Ramos (cell line): Measurements from ENCODE around the gene NOM1.

Experiments
- in situ Hi-C: fragments of 300-500 bp; cut with MboI; formaldehyde crosslinking; loops from one replicate; pipeline ENCODE4 v1.14.3; 2022; ENCODE audit warnings: low sequenced_read_pairs; ENCODE audit not compliant: unreplicated experiment

NOM1 gene

DNA sequence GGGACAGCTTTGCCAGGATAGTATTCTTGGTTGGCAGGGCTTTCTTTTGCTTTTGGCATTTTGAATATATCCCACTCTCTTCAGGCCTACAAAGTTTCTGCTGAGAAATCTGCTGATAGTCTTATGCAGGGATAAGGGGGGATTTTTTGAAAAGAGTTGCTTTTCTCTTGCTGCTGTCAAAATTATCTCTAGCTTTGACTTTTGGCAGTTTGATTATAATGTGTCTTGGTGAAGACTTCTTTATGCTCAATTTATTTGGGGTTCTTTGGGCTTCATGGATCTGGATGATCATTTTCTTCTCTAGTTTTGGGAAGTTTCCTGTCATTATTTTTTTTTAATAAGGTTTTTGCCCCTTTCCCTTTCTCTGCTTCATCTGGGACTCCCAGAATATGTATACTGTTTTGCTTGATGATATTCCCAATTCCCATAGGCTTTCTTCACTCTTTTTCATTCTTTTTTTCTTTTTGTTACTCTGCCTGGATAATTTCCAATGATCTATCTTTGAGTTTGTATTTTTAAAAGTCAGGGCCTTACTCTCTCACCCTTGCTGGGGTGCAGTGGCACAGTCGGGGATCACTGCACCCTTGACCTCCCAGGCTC, 29.6 kb downstream of the NOM1 start:
- in situ Hi-C loops: no loop called here

DNA sequence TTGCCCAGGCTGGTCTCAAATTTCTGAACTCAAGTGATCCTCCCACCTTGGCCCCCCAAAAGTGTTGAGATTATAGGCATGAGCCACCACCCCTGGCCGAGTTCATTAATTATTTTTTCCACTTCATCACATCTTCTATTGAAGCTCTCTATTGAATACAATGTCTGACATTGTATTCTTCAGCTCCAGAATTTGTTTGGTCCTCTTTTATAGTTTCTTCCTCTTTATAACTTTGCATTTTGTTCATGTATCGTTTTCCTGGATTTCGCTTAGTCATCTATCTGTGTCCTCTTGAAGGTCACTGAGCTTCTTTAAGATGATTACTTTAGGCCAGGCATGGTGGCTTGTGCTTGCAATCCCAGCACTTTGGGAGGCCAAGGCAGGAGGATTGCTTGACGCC, 30.2 kb downstream of the NOM1 start:
- in situ Hi-C loops: no loop called here

- in situ Hi-C loops: no loop called here
These were observed 34.8 kb downstream of the NOM1 start for GRCh38 chr7:156984174-156984891.

GRCh38 chr7:156985101-156985992, 35.8 kb downstream of the NOM1 start:
- in situ Hi-C loops: no loop called here

DNA sequence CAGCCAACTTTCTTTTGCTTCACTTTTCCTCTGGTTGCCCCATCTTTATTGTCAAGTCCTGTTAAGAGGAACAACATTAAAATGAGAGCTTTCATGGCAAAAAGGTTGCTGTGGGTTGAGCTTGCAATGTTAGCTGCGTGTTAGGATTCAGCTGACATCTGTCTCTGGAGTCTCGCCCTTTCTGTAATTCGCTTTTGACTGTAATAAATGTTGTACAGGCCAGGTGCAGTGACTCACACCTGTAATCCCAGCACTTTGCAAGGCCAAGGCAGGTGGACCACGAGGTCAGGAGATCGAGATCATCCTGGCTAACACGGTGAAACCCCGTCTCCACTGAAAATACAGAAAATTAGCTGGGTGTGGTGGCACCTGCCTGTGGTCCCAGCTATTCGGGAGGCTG, 36.9 kb downstream of the NOM1 start:
- in situ Hi-C loops: no loop called here

DNA sequence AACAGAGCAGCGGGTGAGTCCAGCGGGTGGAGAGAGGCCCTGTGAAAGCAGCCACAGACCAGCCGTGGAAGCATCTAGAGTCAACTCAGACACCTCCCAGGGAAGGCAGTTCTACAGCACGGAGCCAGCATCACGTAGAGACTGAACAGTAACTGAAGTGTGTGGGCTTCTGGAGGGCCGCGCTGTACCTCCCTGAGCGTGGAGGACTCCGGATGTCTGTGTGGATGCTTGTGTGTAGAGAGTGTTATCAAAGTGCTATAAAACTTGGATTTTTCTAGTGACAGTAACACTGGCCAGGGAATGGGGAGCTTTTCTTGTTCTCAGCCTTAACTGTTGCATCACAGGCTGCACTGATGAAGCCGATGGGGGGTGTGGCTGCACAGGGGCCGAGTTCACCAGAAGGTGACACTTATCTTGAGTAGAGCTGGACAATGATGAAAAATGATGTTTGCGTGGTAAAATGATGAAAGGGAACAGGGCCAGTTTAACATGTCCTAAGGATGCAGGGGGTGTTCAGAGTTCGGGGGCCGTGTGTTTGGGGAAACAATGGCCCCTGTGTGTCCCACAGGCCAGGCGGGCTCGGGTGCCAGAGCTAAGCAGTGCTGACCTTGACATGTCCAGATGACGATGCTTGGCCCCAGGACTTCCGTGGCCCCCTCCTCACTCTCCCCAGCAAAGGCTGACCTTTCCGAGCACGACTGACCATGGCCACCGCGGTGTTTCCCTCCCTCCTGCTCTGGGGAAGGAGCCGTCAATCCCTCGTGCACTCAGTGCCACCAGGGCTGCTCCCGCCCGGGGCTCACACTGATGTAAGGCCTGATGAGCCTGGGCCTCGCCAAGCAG, 39.1 kb downstream of the NOM1 start:
- in situ Hi-C loops: no loop called here

- in situ Hi-C loops: no loop called here
These were observed 40.4 kb downstream of the NOM1 start for GRCh38 chr7:156989766-156990535.

- in situ Hi-C loops: no loop called here
These were observed 43.8 kb downstream of the NOM1 start for GRCh38 chr7:156993021-156993924.

DNA sequence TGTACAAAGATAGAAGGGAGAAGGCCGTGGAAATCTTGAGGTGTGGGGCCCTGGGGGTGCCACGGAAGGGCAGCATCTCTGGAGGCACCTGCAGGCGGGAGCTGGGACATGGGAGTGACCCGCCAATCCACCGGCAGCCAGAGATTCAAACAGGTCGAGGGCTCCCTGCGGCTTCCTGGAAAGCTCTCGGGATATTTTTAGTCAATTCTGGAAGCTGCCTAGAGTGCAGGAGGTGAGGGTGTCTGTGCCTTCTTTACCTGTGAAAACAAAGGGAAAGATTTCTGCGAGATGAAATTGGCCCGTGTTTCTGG, 44.4 kb downstream of the NOM1 start:
- in situ Hi-C loops: no loop called here

DNA sequence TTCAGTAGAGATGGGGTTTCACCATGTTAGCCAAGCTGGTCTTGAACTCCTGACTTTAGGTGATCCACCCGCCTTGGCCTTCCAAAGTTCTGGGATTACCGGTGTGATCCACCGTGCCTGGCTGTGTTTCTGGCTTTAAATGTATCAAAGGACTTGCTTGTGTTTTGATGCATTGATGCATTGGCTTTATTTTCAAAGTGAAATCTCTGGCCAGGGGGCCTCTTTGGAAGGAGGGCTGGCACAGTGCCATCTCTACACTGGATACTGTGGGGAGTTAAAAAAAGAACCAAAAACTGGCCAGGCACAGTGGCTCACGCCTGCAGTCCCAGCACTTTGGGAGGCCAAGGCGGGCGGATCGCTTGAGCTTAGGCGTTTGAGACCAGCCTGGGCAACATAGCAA, 44.9 kb downstream of the NOM1 start:
- in situ Hi-C loops: no loop called here

- in situ Hi-C loops: no loop called here
These were observed 49.8 kb downstream of the NOM1 start for GRCh38 chr7:156998988-156999957.

GRCh38 chr7:156999958-157000726, 50.6 kb downstream of the NOM1 start:
- in situ Hi-C loops: no loop called here

- in situ Hi-C loops: no loop called here
These were observed 51.5 kb downstream of the NOM1 start for GRCh38 chr7:157000741-157001653.

DNA sequence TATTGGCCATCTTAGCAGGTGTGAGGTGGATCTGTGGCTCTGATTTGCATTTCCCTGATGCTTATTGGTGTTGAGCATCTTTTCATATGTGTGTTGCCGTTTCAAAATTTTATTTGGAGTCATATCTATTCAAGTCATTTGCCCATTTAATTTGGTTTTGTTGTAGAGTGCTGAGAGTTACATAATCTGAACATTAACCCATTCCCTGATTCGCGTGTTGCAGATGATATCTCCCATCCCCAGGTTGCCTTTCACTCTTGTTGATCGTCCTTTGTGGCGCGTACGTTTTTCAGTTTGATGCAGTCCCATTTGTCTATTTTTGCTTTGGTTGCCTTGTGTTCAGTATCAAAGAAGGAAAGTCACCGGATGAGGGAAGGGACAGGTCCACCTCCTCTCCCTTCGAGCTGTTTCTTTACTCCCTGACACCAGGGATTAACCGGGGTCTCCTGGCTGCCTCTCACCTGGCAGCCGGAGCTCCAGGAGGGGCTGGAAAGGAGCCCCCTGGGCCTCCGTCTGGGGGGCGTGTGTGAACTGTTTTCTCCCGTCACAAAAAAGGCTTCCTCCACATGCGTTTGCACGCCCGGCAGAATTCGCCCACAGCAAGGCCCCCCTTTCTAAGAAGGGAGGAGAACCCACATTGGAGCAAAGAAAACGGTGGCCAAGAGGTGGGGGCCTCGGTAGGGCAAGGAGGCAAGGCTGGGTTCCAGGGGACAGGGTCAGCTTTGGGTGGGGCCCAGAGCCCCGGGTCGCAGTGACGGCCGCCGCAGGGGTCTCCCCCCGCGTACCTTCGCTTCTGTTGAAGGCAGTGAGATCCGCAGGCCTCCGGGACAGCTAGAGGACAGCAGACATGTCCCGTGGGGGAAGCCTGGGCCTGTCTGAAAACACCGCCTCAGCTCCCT, 52.7 kb downstream of the NOM1 start:
- in situ Hi-C loops: no loop called here
